Activated CD8-positive, alpha-beta memory T cell treated with anti-CD3 and anti-CD28 coated beads, Interleukin-2, amount 10 ng/mL, durations not matched to agents 7 days and 5 days (primary cell): ENCODE data around the gene CSTF3. TPM values are rescaled to one million over a fixed set of nuclear protein-coding genes. Genes with fewer than 3 reads are reported as not detected.

Experiments
- ATAC-seq: fragments of 150-1000 bp; cut with Tn5 transposase; one replicate; pipeline ENCODE4 v1.10.0; 2021; ENCODE audit warnings: moderate library complexity
- CTCF ChIA-PET: fragments of 350-600 bp; sonication (Branson Sonifier 250); formaldehyde crosslinking; loops from one replicate; lab custom pipeline; 2021; ENCODE audit warnings: antibody characterized with exemption; lab: Charles Lee
- DNase-seq: peaks from one replicate; pipeline ENCODE4 v3.0.0-alpha.2; 2020
- H3K27ac Mint-ChIP-seq: one replicate; pipeline ENCODE4 v1.8.0; 2021; ENCODE audit warnings: mild to moderate bottlenecking, mixed read lengths
- H3K27me3 Mint-ChIP-seq: one replicate; pipeline ENCODE4 v1.8.0; 2021; ENCODE audit warnings: mixed read lengths
- H3K36me3 Mint-ChIP-seq: one replicate; pipeline ENCODE4 v1.8.0; 2021; ENCODE audit warnings: mild to moderate bottlenecking, mixed read lengths
- H3K4me1 Mint-ChIP-seq: one replicate; pipeline ENCODE4 v1.8.0; 2021; ENCODE audit warnings: mixed read lengths
- H3K4me3 Mint-ChIP-seq: one replicate; pipeline ENCODE4 v1.8.0; 2021; ENCODE audit warnings: mild to moderate bottlenecking, moderate library complexity, mixed read lengths
- H3K9me3 Mint-ChIP-seq: one replicate; pipeline ENCODE4 v1.8.0; 2022; ENCODE audit warnings: low read depth, mixed read lengths
- total RNA-seq, 2 experiments: library from RNA; stranded (reverse); gene quantifications; one replicate each; pipeline ENCODE4 v1.2.3, GENCODE V29; 2021

CSTF3 gene
- total RNA-seq, 2 experiments from 2014 or later: 32.2 to 36.3 TPM

- Mint-ChIP-seq H3K4me3 (peak overlapping the region; percentile 90), H3K36me3 (peaks cover 22% of the 10 kb centered on the region), H3K27ac (peak overlapping the region; percentile 93), H3K27me3 (peaks cover 5% of the 10 kb centered on the region), H3K9me3 (no peaks in the 10 kb centered on the region), H3K4me1 (peaks cover 30% of the 10 kb centered on the region)
- CTCF ChIA-PET: interaction anchor here (1.3 to 2.9 kb wide), 3 partner anchors 24 to 77 kb away, joined by 4 to 15 read pairs (median 9); partner anchors contain the start of gene DEPDC7
- no peak for ATAC-seq
- DNase-seq: no peak
Measured at GRCh38 chr11:33040862-33041453, 120.3 kb downstream of the CSTF3 start.

DNA sequence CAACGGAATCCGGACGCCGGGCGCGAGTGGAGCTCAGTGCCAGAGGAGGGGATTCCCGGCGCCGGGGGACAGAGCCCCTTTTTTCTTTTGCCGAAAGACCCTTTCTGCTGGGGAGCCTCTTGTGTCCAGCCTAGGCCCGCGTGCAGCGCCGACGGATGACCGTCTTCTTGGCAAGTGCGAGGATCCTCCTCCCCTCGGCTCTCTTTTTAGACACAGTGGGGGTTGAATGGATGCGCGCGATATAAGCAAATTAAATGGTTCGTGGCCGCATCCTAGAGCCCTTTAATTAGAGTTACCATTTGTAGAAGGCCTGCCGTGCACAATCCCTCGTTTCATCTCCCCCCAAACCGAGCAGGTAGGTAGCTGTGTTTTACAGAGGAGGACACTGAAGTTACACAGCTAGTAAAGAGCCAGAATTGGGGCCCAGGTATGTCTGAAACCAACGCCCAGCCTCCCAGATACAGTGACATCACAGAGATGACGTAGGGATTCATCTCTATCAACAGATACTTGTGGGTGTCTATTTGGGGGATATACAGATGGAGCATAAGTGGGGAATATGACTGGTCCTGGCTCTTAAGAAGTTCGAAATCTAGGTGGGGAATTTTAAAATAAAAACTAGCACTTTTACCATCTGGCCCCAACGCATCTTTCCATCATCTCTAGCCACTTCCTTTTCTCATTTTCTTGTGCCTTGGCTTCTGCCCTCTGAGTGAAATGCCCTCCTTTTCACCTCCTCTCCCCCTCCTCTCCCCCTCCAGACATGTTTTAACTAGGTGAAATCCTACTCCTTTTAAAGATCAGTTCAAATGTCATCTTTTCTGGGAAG lies 121.0 kb downstream of the CSTF3 start:
- peaks cover 18% of the 10 kb centered on the region for H3K36me3 Mint-ChIP-seq
- ATAC-seq: peak; percentile 32

DNA sequence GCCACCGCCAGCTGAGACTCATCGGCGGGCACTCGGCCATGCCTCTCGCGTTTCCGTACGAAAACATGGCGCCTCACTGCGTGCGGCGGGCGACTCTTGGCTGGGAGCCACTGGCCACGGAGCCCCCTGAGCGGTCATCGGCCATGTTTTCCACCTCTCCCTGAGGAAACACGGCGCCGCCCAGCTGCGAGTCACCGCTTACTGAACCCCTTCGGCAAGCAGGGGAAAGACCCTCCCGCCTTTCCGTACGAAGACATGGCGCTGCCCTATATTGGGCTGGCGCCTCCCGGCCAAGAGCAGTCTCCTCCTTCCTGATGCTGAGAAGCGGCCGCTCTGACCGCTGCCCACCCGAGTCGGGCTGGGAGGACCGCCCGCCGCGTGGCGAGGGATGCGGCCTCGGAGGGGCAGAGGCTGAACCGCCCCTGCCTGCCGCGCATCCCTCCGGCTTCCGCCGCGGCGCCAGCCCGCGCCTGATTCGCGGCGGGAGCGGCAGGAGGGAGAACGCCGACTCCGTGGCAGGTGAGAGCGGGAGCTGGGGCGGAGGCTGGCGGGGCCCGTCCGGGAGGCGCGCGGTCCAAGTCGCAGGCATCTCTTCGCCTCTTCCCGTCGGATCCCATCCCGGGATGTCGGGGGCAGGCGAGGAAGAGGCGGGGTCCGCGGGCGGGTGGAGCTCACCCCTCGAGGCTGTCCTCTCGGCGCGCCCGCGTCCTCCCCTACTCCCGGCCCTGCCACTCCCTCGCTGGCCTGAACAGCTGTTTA lies 121.8 kb downstream of the CSTF3 start, which contains the start of gene TCP11L1:
Gene TCP11L1, plus strand, starts transcription at position 299 of the 759 bp plus-strand sequence. CDS start 4,202 bp downstream, outside the sequence.
- H3K4me3 Mint-ChIP-seq: peak within 1 kb of the TSS; percentile 90
- H3K9me3 Mint-ChIP-seq: no peaks in the 10 kb centered on the region
- peaks cover 30% of the 10 kb centered on the region for H3K4me1 Mint-ChIP-seq
- H3K27me3 Mint-ChIP-seq: peaks cover 13% of the 10 kb centered on the region
- ATAC-seq (peak; percentile 85), DNase-seq (peak; percentile 88)
- peaks cover 12% of the 10 kb centered on the region for H3K36me3 Mint-ChIP-seq
- CTCF ChIA-PET: interaction anchor here (0.9 to 2.9 kb wide), 10 partner anchors 8 to 146 kb away, joined by 3 to 15 read pairs (median 6); partner anchors contain the start of genes CSTF3 and DEPDC7
- H3K27ac Mint-ChIP-seq: peak within 1 kb of the TSS; percentile 93

More for the DNA sequence above, 121.0 kb downstream of the CSTF3 start:
- Mint-ChIP-seq H3K27ac (peak overlapping the region; percentile 93), H3K4me1 (peaks cover 30% of the 10 kb centered on the region), H3K27me3 (peaks cover 8% of the 10 kb centered on the region), H3K4me3 (peak overlapping the region; percentile 90), H3K9me3 (no peaks in the 10 kb centered on the region)
- peak; percentile 64 for DNase-seq
- CTCF ChIA-PET: interaction anchor here (1.1 to 2.9 kb wide), 7 partner anchors 8 to 147 kb away, joined by 3 to 15 read pairs (median 7); partner anchors contain the start of gene DEPDC7

DNA sequence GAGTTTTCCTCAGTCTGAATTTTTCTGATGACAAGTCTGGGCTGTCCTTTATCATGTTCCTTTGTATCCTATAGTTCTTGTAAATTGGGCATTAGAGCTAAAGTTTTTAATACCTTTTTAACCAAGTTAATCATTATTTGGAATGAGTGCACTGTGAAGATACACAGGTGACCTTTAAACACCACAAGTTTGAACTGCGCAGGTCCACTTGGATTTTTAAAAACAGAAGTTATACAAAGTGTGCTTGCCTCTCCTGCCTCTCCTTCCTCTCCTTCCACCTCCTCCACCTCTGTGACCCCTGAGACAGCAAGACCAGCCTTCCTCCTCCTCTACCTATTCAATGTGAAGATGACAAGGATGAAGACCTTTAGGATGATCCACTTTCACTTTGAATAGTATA lies 126.3 kb downstream of the CSTF3 start:
- CTCF ChIA-PET: no interaction called here
- Mint-ChIP-seq H3K27ac (no peak overlapping the region), H3K4me1 (peaks cover 6% of the 10 kb centered on the region), H3K4me3 (no peak overlapping the region), H3K36me3 (peaks cover 3% of the 10 kb centered on the region), H3K27me3 (peaks cover 37% of the 10 kb centered on the region), H3K9me3 (no peaks in the 10 kb centered on the region)
- ATAC-seq (no peak), DNase-seq (no peak)

Other genes starting within 250 kb of the CSTF3 start
- gene DEPDC7, start 145.6 kb downstream of the CSTF3 start, total RNA-seq: 1 to 10 TPM; 1.6 to 2.3 TPM
- 10 to 100 TPM; 19.1 to 20.9 TPM for gene TCP11L1, start 121.9 kb downstream of the CSTF3 start, total RNA-seq
- 10 to 100 TPM; 33.6 to 34.4 TPM for gene HIPK3, start 95.9 kb upstream of the CSTF3 start, total RNA-seq
- not detected for gene KIAA1549L, start 214.6 kb upstream of the CSTF3 start, total RNA-seq